Neural progenitor cell (in vitro differentiated cells): ENCODE measurements around the gene INSYN1.

ENCODE experiments used
- CTCF ChIP-seq: fragments of 200-600 bp; sonication (generic); IDR thresholded peaks from 2 replicates; pipeline ENCODE4 v1.5.1; 2017; ENCODE audit warnings: antibody characterized with exemption, mild to moderate bottlenecking
- EZH2 ChIP-seq: fragments of 200-600 bp; sonication (generic); IDR thresholded peaks from 2 replicates; pipeline ENCODE4 v1.6.1; 2017; ENCODE audit warnings: antibody characterized with exemption, mild to moderate bottlenecking, moderate library complexity

- TF ChIP-seq EZH2 (no peak), CTCF (peak; percentile 40)
Measured at GRCh38 chr15:73712107-73712506, 41.0 kb downstream of the INSYN1 start.
